GM12874 (cell line): ENCODE measurements around the gene FAM50A.

ENCODE experiments used
- CTCF ChIP-seq: IDR thresholded peaks from 2 replicates; pipeline ENCODE4 v1.5.1; 2011; ENCODE audit warnings: low read depth, mild to moderate bottlenecking, control low read depth, low read length, moderate library complexity; ENCODE audit not compliant: insufficient read depth

Gene FAM50A, protein sequence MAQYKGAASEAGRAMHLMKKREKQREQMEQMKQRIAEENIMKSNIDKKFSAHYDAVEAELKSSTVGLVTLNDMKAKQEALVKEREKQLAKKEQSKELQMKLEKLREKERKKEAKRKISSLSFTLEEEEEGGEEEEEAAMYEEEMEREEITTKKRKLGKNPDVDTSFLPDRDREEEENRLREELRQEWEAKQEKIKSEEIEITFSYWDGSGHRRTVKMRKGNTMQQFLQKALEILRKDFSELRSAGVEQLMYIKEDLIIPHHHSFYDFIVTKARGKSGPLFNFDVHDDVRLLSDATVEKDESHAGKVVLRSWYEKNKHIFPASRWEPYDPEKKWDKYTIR

GRCh38 chrX:154443992-154444754 is at the start of gene FAM50A:
Gene FAM50A, plus strand, starts transcription at chrX:154444141. Its CDS starts 95 bp downstream, at chrX:154444236.
- no peak for TF ChIP-seq CTCF

DNA sequence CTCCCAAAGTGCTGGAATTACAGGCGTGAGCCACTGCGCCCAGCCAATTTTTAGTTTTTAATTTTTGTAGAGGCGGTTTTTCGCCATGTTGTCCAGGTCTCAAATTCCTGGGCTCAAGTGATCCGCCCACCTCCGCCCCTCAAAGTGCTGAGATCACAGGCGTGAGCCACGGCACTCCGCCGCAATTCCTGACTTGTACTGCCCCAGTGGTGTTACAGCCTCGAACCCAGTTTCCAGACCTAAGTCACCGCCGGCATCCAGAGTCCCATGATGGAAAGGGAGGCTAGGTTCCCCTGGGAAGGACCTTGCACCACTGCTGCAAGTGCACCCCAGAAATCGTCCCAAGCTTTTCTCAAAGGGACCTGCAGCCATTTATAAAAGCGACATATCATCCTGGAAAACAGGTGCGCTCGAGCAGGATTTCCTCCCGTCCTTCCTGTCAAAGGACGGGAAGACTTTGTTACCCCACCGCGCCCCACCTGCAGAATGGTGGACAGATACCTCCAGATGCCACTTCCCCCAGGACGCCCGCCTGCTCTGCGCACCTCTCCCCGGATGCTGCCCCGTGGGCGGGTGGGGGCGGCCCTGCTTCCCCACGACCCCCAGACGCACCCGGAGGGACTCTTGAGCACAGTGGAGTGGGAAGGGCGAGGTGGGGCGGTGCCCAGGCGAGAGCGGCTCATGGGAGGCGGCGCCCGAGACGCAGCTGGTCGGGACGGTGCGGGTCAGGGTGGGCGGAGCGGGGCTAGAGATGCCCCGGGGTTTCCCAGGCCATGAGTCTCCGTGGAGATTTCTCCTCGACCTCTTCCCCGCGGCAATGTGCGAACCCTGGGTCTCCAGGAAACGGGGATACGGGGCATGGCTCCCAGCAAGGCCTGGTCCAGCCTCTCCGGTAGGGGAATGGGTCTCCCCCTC is 46.7 kb upstream of the FAM50A start:
- no peak for TF ChIP-seq CTCF

- no peak for TF ChIP-seq CTCF
Measured at GRCh38 chrX:154397888-154398667, 45.9 kb upstream of the FAM50A start, which contains the start of gene RPL10. Gene RPL10, plus strand, starts transcription at chrX:154398377. Its CDS starts 143 bp downstream, at chrX:154398520.

DNA sequence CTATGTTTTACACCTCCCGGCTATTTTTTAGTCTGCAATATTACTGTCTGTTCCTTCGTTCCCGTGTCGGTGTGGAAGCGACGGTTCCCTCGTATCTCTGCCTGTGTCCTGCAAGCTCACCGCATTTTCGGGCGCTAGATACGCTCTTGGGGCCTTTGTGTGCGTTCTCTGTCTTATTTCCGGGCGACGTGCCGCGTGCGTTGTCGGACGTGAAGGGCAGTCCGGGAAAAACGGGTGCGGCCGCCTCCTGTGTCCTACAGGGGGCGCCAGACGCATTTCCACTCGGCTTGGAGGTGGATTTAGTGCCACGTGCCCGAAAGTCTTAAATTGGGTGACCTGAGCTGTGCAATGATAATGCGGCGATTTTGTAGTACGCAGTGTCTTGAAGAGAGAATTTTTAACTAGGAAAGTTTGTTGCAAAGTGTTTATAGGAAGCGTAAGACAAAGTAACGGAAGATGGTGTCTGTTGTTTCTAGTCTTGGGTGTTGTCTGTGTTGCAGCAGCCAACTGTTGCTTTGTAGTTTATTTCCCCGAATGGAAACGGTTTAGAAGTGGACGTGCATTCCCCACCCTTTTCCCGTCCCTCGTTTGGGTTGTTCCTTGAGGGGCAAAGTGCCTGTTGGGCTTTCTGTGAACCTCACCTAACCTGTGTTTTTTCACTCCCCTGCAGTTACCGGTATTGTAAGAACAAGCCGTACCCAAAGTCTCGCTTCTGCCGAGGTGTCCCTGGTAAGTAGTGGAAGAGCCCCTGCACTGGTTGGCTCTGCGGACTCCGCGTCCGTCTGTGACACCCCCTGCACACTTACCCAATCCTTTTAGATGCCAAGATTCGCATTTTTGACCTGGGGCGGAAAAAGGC is 45.0 kb upstream of the FAM50A start:
- TF ChIP-seq CTCF: peak; percentile 68

DNA sequence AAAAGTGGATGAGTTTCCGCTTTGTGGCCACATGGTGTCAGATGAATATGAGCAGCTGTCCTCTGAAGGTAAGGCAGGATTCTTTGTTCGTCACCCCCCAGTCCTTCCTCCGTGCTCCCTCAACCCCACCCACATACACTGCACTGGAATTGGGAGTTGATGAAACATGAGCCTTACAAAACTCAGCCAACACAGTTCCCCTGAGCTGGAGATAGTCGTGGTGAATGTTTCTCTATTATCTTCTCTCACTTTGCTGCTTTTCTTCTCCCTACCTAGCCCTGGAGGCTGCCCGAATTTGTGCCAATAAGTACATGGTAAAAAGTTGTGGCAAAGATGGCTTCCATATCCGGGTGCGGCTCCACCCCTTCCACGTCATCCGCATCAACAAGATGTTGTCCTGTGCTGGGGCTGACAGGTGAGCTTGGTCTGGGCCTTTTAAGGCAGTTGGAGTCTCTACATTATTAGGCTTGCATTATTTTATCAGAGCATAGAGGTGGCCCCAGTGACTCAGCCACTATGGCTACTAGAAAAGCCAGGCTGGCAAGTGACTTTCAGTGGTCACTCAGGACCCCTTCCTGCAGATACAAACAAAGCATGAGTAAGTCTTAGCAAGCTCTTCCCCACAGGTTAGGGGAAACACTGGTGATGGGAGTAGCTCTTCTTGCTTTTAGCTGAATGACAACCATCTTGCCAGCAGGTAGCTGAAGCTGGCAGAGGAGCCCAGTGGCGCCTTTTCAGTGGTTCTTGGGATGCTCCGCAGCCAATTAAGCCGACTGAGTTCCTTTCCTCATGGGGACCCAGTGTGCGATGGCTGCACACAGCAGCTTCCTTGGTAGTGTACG is 44.2 kb upstream of the FAM50A start:
- TF ChIP-seq CTCF: no peak
